Measurements from ENCODE around the gene GARNL3. TPM values are rescaled to one million over a fixed set of nuclear protein-coding genes. Genes with fewer than 3 reads are reported as not detected.

The GARNL3 gene
- total RNA-seq, 1 donor from 2014 or later: 7.8 TPM

- intact Hi-C loops (cut with DNase I): no loop called here
- ATAC-seq (no peak), DNase-seq (no peak)
- Histone ChIP-seq H3K27ac (no peak overlapping the region), H3K4me3 (no peak overlapping the region), H3K27me3 (ENCODE audit: low read depth) (no peaks in the 10 kb centered on the region), H3K36me3 (no peaks in the 10 kb centered on the region), H3K9me3 (no peaks in the 10 kb centered on the region), H3K4me1 (peaks cover 10% of the 10 kb centered on the region)
- no peak for TF ChIP-seq CTCF (IDR thresholded peaks at IDR 0.05)
These were observed 125.0 kb downstream of the GARNL3 start for GRCh38 chr9:127389381-127390247.

GRCh38 chr9:127390248-127390545, 125.6 kb downstream of the GARNL3 start:
- DNase-seq (no peak), ATAC-seq (no peak)
- intact Hi-C loops (cut with DNase I): no loop called here
- no peaks in the 10 kb centered on the region for H3K36me3 ChIP-seq
- H3K4me1 ChIP-seq: peaks cover 10% of the 10 kb centered on the region
- H3K4me3 ChIP-seq: no peak overlapping the region
- H3K27me3 ChIP-seq (ENCODE audit: low read depth): no peaks in the 10 kb centered on the region
- TF ChIP-seq CTCF (IDR thresholded peaks at IDR 0.05): no peak
- no peaks in the 10 kb centered on the region for H3K9me3 ChIP-seq
- no peak overlapping the region for H3K27ac ChIP-seq

DNA sequence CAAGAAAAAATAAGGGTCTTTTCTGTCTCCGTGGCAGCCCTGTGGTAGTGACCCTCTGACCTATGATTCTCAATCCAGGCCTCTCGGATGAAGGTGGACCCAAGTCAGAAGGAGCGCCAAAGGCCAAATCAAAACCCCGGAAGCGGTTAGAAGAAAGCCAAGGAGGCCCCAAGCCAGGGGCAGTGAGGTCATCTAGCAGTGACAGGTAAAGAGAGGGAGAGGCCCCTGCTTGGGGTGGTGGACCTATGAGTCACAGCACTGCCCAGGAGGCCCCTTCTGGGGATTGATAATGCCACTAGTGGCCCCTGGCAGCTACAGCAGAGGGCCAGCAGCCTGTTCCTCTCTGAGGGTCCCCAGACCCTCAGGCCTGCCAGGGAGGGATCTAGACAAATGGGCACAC, 126.0 kb downstream of the GARNL3 start:
- Histone ChIP-seq H3K36me3 (no peaks in the 10 kb centered on the region), H3K27ac (no peak overlapping the region), H3K27me3 (ENCODE audit: low read depth) (no peaks in the 10 kb centered on the region), H3K9me3 (no peaks in the 10 kb centered on the region), H3K4me3 (no peak overlapping the region), H3K4me1 (peaks cover 10% of the 10 kb centered on the region)
- DNase-seq (no peak), ATAC-seq (no peak)
- TF ChIP-seq CTCF (IDR thresholded peaks at IDR 0.05): no peak
- intact Hi-C loops (cut with DNase I): no loop called here

- ATAC-seq (no peak), DNase-seq (no peak)
- Histone ChIP-seq H3K4me1 (peaks cover 16% of the 10 kb centered on the region), H3K27me3 (ENCODE audit: low read depth) (no peaks in the 10 kb centered on the region), H3K36me3 (no peaks in the 10 kb centered on the region), H3K4me3 (no peak overlapping the region), H3K27ac (no peak overlapping the region), H3K9me3 (no peaks in the 10 kb centered on the region)
- intact Hi-C loops (cut with DNase I): no loop called here
- no peak for TF ChIP-seq CTCF (IDR thresholded peaks at IDR 0.05)
These were observed 127.6 kb downstream of the GARNL3 start for GRCh38 chr9:127392166-127392565.

DNA sequence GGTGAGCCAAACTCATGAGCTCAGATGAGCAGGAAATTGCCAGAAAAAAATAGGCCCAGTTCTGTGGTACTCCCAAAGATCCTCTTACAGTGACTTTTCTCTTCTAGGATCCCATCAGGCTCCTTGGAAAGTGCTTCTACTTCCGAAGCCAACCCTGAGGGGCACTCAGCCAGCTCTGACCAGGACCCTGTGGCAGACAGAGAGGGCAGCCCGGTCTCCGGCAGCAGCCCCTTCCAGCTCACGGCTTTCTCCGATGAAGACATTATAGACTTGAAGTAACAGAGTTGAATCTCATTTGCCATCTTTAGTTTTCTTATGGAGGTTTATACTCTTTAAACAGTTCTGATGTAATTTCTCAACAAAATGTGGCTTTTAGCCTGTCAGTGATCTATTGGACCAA, 128.4 kb downstream of the GARNL3 start:
- intact Hi-C loops (cut with DNase I): no loop called here
- H3K4me1 ChIP-seq: peaks cover 18% of the 10 kb centered on the region
- no peak overlapping the region for H3K4me3 ChIP-seq
- H3K27ac ChIP-seq: no peak overlapping the region
- no peaks in the 10 kb centered on the region for H3K9me3 ChIP-seq
- ATAC-seq (no peak), DNase-seq (no peak)
- no peak for TF ChIP-seq CTCF (IDR thresholded peaks at IDR 0.05)
- no peaks in the 10 kb centered on the region for H3K27me3 ChIP-seq (ENCODE audit: low read depth)
- no peaks in the 10 kb centered on the region for H3K36me3 ChIP-seq

Data from lower lobe of right lung (tissue), 2 donors.